Transverse colon (tissue), 3 donors: ENCODE results near the gene MARCHF3.

ENCODE experiments used
- POLR2A ChIP-seq: fragments of 450-650 bp; IDR thresholded peaks from one replicate; pipeline ENCODE4 v1.6.1; 2016; ENCODE audit warnings: antibody characterized with exemption, mild to moderate bottlenecking, moderate library complexity
- TF ChIP-seq, protein P1 (sequence below), 5 experiments: fragments of 200-600 bp in 3 of 5; fragments of 450-650 bp in 2 of 5; sonication (generic) in 3 of 5; IDR thresholded peaks; 1 replicate in 2 of 5; 2 replicates in 3 of 5; pipeline ENCODE4 v1.5.1; 2016 to 2017; ENCODE audit warnings: antibody characterized with exemption in 5 of 5, inconsistent platforms in 3 of 5, mild to moderate bottlenecking in 2 of 5, moderate library complexity in 1 of 5

DNA sequence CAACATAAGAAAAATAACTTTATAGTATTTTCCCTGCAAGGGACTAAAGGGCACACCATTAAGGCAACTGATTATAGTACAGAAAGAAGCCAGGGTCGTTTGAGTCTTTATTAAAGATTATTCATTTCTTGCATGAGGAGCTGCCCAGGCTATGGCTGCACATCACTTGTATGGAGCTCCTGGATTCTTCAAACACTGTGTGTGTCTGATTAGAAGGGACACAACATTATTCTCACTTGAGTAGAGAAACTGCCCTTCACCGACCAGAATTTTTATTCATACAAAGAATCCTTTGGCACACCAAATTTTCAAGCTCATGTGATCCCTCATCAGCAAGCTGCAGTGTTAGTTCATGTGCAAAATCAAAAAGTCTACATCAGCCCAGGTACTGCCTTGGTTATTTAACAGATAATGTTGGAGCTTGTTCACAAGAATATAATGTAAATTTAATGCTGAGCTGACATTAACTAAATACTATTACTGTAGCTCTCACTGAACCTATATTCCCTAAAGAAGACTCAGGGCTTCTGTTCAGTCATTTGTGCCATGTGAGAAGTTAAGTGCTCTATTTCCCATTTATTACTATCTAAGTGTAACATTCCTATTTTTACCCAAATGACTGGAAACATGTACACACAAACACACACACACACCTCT is 33.0 kb upstream of the MARCHF3 start:
- TF ChIP-seq, protein P1, sequence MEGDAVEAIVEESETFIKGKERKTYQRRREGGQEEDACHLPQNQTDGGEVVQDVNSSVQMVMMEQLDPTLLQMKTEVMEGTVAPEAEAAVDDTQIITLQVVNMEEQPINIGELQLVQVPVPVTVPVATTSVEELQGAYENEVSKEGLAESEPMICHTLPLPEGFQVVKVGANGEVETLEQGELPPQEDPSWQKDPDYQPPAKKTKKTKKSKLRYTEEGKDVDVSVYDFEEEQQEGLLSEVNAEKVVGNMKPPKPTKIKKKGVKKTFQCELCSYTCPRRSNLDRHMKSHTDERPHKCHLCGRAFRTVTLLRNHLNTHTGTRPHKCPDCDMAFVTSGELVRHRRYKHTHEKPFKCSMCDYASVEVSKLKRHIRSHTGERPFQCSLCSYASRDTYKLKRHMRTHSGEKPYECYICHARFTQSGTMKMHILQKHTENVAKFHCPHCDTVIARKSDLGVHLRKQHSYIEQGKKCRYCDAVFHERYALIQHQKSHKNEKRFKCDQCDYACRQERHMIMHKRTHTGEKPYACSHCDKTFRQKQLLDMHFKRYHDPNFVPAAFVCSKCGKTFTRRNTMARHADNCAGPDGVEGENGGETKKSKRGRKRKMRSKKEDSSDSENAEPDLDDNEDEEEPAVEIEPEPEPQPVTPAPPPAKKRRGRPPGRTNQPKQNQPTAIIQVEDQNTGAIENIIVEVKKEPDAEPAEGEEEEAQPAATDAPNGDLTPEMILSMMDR (IDR thresholded peaks at IDR 0.05): no peak
- no peak for TF ChIP-seq POLR2A
